GM21360 (cell line): ENCODE measurements around the gene ITGB4.

Experiments used
- ATAC-seq: cut with Tn5 transposase; IDR thresholded peaks from one replicate; pipeline ENCODE4 v1.9.1; 2021; ENCODE audit warnings: mild to moderate bottlenecking, moderate library complexity; ENCODE audit not compliant: unreplicated experiment

ITGB4 gene

DNA sequence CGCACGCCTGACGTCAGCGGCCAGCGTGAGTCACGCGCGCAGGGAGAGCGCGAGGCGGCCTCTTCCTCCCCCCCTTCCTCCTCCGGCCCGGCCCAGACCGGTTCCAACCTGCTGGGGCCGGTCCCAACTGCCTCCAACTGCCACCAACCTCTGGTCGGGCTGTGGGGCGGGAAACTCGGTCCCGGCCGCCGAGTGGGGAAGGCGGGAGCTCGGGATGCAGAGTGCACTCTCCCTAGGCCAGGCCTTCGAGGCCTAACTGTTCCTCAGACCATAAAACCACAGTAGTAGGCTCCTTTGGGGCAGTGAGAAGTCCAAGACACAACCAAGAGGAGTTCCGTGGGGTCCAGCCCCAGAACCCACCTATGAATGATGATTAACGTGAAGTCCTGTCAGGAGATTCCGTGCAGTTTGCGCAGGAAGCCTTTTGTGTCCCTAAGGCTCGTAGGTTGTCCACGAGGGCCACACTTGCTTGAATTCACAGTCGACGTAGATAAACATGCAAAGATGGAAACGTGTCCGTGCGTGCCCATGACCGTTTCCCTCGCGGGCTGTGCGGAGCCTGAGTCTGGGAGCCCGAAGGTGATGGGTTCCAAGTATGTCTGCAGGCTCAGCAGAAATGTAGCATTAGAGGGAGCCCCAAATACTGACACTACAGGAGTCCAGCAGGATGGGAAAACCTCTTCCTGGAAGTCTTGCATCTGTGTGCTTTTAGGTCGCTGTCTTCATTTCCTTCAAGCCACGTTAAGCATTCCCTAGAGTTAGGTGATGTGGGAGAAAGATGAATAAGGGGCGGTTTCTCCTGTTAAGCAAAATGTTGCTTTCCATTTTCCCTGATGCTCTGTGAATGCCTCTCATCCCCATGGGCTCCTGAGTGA lies 64.0 kb downstream of the ITGB4 start:
- peak; percentile 46 for ATAC-seq

DNA sequence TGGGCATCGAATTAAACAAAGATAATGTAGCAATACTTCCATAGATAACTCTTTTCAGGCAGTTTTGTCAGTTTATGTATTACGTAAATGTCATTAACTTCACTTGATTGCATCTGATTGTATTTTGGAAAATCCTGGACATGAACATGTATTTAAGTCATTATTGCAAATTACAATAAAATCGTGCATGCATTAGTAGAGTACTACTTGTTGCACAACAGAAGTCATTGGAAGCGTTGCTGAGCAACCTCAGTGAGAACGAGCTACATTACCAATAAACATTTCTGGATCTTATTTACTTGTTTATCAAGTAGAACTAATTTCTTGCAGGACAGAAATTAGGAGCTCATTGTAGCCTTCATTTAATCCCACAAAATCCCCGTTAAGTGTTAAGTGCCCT lies 70.0 kb downstream of the ITGB4 start:
- ATAC-seq = no peak

DNA sequence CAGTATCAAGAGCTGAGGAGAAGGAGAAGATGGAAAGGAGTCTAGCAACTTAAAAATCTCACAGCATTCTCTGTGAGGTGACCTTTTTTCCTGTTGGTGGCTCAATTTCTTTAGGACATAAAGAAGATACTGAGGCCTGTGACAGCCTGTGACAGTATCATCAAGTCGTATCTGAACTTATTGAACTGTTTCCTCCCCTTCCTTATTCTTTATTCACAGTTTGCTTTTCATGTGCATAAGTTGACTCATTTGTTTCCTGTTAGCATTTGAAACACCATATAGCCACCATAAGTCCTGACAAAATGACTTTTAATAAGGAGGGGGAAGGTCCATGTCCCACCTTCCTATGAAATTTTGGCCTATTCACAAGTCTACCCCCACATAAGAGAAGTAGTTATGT lies 72.2 kb downstream of the ITGB4 start:
- ATAC-seq = no peak

DNA sequence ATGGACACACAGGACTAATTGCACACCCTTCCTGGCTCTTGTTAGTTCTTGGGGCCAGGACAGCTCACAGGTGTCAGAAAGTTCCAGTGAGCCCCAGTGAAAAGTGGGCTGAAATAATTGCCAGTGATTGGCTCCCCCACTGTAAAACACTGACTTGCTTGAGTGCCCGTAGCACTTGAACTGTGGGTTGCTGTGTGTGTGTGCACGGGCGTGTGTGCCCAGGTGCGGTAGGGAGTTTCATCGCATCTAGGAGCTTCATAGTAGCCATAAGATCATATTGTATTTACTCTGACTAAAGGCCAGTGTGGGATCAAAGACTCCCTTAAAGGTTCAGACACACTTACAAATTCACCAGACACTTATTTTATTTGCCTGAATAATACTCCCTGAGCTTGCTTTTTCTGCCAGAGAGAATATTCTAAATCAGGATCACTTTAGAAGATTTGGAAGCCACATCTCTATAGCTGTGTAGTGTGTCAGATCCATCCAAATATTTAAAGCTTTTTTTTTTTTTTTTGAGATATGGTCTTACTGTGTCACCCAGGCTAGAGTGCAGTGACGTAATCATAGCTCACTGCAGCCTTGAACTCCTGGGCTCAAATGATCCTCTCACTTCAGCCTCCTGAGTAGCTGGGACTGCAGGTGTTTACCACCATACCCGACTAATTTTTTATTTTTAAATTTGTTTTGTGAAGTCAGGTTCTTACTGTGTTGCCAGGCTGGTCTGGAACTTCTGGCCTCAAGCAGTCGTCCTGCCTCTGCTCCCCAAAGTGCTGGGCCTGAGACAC lies 74.8 kb downstream of the ITGB4 start:
- no peak for ATAC-seq

- no peak for ATAC-seq
Observed at GRCh38 chr17:75799402-75799801, 78.1 kb downstream of the ITGB4 start.

- ATAC-seq = no peak
Observed at GRCh38 chr17:75803883-75804282, 82.6 kb downstream of the ITGB4 start.

GRCh38 chr17:75806822-75807500 lies 85.7 kb downstream of the ITGB4 start:
- ATAC-seq = no peak
